Adrenal gland (tissue), 5 donors: ENCODE data around the gene TSHZ2.

Experiments
- POLR2A ChIP-seq, 2 donors: fragments of 450-650 bp; IDR thresholded peaks; one replicate each; pipeline ENCODE4 v1.6.1; 2017; ENCODE audit warnings: antibody characterized with exemption in 2 of 2, mild to moderate bottlenecking in 2 of 2, moderate library complexity in 1 of 2
- TF ChIP-seq, protein P1 (sequence below), 6 experiments: fragments of 450-650 bp in 4 of 6; fragments of 200-600 bp in 2 of 6; sonication (generic) in 1 of 6; IDR thresholded peaks; 1 replicate in 5 of 6; 2 replicates in 1 of 6; pipeline versions ENCODE4 v1.5.1 to v1.8.0; 2016 to 2021; ENCODE audit warnings: antibody characterized with exemption in 6 of 6, mild to moderate bottlenecking in 2 of 6, moderate library complexity in 1 of 6
- donor health status: DM: no; HTN: no; CAD: no.

DNA sequence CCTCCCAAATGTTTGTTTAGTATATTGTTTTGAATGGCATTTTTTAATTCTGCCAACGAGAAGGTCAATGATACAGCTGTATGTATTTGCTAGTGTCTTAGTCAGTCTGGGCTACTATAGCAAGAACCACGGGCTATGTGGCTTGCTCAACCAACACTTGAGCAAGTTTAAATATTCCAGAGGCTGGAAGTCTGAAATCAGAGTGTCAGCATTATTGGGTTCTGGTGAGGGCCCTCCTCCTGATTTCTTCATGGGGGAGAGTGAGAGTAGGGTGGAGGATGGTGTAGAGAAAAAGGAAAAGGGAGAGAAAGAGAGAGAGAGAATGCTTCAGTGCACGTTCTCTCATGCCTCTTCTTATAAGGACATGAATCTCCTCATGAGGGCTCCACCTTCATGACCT, 144.6 kb downstream of the TSHZ2 start:
- TF ChIP-seq POLR2A (IDR thresholded peaks at IDR 0.05): no peak
- TF ChIP-seq, protein P1, sequence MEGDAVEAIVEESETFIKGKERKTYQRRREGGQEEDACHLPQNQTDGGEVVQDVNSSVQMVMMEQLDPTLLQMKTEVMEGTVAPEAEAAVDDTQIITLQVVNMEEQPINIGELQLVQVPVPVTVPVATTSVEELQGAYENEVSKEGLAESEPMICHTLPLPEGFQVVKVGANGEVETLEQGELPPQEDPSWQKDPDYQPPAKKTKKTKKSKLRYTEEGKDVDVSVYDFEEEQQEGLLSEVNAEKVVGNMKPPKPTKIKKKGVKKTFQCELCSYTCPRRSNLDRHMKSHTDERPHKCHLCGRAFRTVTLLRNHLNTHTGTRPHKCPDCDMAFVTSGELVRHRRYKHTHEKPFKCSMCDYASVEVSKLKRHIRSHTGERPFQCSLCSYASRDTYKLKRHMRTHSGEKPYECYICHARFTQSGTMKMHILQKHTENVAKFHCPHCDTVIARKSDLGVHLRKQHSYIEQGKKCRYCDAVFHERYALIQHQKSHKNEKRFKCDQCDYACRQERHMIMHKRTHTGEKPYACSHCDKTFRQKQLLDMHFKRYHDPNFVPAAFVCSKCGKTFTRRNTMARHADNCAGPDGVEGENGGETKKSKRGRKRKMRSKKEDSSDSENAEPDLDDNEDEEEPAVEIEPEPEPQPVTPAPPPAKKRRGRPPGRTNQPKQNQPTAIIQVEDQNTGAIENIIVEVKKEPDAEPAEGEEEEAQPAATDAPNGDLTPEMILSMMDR (IDR thresholded peaks at IDR 0.05): no peak
